ENCODE measurements around the gene C10orf71.

C10orf71 gene

GRCh38 chr10:49332768-49333167 is 33.8 kb downstream of the C10orf71 start:
- H3K9me3 Mint-ChIP-seq, result peaks cover 16% of the 10 kb centered on the region
- H3K4me3 Mint-ChIP-seq, result no peak overlapping the region
- CTCF ChIA-PET, result no interaction called here
- DNase-seq, result no peak
- peaks cover 13% of the 10 kb centered on the region for H3K4me1 Mint-ChIP-seq
- peaks cover 11% of the 10 kb centered on the region for H3K27me3 Mint-ChIP-seq
- H3K27ac Mint-ChIP-seq, result no peak overlapping the region
- peaks cover 7% of the 10 kb centered on the region for H3K36me3 Mint-ChIP-seq

GRCh38 chr10:49333192-49333591 is 34.2 kb downstream of the C10orf71 start:
- H3K4me1 Mint-ChIP-seq, result peaks cover 13% of the 10 kb centered on the region
- H3K9me3 Mint-ChIP-seq, result peaks cover 16% of the 10 kb centered on the region
- peaks cover 11% of the 10 kb centered on the region for H3K27me3 Mint-ChIP-seq
- peaks cover 7% of the 10 kb centered on the region for H3K36me3 Mint-ChIP-seq
- no peak for DNase-seq
- H3K27ac Mint-ChIP-seq, result no peak overlapping the region
- CTCF ChIA-PET, result no interaction called here
- no peak overlapping the region for H3K4me3 Mint-ChIP-seq

GRCh38 chr10:49334964-49335363 is 36.0 kb downstream of the C10orf71 start:
- Mint-ChIP-seq H3K4me3 (no peak overlapping the region), H3K27ac (peak overlapping the region; percentile 83)
- CTCF ChIA-PET, result no interaction called here

GRCh38 chr10:49335364-49335972 is 36.5 kb downstream of the C10orf71 start:
- CTCF ChIA-PET, result no interaction called here
- H3K27ac Mint-ChIP-seq, result peak overlapping the region; percentile 83

More at GRCh38 chr10:49334964-49335363, 36.0 kb downstream of the C10orf71 start:
- Mint-ChIP-seq H3K9me3 (peaks cover 16% of the 10 kb centered on the region), H3K4me1 (peaks cover 13% of the 10 kb centered on the region), H3K36me3 (peaks cover 7% of the 10 kb centered on the region), H3K27me3 (peaks cover 4% of the 10 kb centered on the region)
- no peak for DNase-seq

GRCh38 chr10:49338604-49339003 is 39.6 kb downstream of the C10orf71 start:
- Mint-ChIP-seq H3K36me3 (peaks cover 7% of the 10 kb centered on the region), H3K27me3 (peaks cover 6% of the 10 kb centered on the region), H3K4me1 (peaks cover 13% of the 10 kb centered on the region), H3K27ac (no peak overlapping the region), H3K9me3 (peaks cover 16% of the 10 kb centered on the region), H3K4me3 (no peak overlapping the region)
- no peak for DNase-seq
- CTCF ChIA-PET, result no interaction called here

More at GRCh38 chr10:49335364-49335972, 36.5 kb downstream of the C10orf71 start:
- Mint-ChIP-seq H3K36me3 (peaks cover 7% of the 10 kb centered on the region), H3K9me3 (peaks cover 16% of the 10 kb centered on the region), H3K4me1 (peaks cover 13% of the 10 kb centered on the region), H3K27me3 (no peaks in the 10 kb centered on the region), H3K4me3 (no peak overlapping the region)
- no peak for DNase-seq

- DNase-seq, result no peak
- CTCF ChIA-PET, result no interaction called here
- no peaks in the 10 kb centered on the region for H3K36me3 Mint-ChIP-seq
- peaks cover 6% of the 10 kb centered on the region for H3K27me3 Mint-ChIP-seq
- no peak overlapping the region for H3K4me3 Mint-ChIP-seq
- H3K27ac Mint-ChIP-seq, result no peak overlapping the region
- H3K4me1 Mint-ChIP-seq, result no peaks in the 10 kb centered on the region
- H3K9me3 Mint-ChIP-seq, result no peaks in the 10 kb centered on the region
Observed at GRCh38 chr10:49344840-49345239, 45.9 kb downstream of the C10orf71 start.

GRCh38 chr10:49347342-49347741 is 48.4 kb downstream of the C10orf71 start:
- peaks cover 12% of the 10 kb centered on the region for H3K27me3 Mint-ChIP-seq
- H3K4me3 Mint-ChIP-seq, result no peak overlapping the region
- H3K4me1 Mint-ChIP-seq, result no peaks in the 10 kb centered on the region

GRCh38 chr10:49347827-49348226 is 48.9 kb downstream of the C10orf71 start:
- no peaks in the 10 kb centered on the region for H3K36me3 Mint-ChIP-seq
- no peaks in the 10 kb centered on the region for H3K4me1 Mint-ChIP-seq
- CTCF ChIA-PET, result no interaction called here
- no peak for DNase-seq
- H3K9me3 Mint-ChIP-seq, result peaks cover 4% of the 10 kb centered on the region
- H3K4me3 Mint-ChIP-seq, result no peak overlapping the region
- H3K27ac Mint-ChIP-seq, result no peak overlapping the region
- peaks cover 10% of the 10 kb centered on the region for H3K27me3 Mint-ChIP-seq

More at GRCh38 chr10:49347342-49347741, 48.4 kb downstream of the C10orf71 start:
- H3K9me3 Mint-ChIP-seq, result peaks cover 4% of the 10 kb centered on the region
- no peaks in the 10 kb centered on the region for H3K36me3 Mint-ChIP-seq
- no peak for DNase-seq
- CTCF ChIA-PET, result no interaction called here
- H3K27ac Mint-ChIP-seq, result no peak overlapping the region

- peaks cover 6% of the 10 kb centered on the region for H3K27me3 Mint-ChIP-seq
- no peaks in the 10 kb centered on the region for H3K36me3 Mint-ChIP-seq
- no peak overlapping the region for H3K4me3 Mint-ChIP-seq
- H3K27ac Mint-ChIP-seq, result no peak overlapping the region
- CTCF ChIA-PET, result no interaction called here
- H3K9me3 Mint-ChIP-seq, result peaks cover 4% of the 10 kb centered on the region
- no peaks in the 10 kb centered on the region for H3K4me1 Mint-ChIP-seq
- DNase-seq, result no peak
Observed at GRCh38 chr10:49348593-49348992, 49.6 kb downstream of the C10orf71 start.

- Mint-ChIP-seq H3K36me3 (no peaks in the 10 kb centered on the region), H3K27ac (no peak overlapping the region), H3K9me3 (peaks cover 4% of the 10 kb centered on the region), H3K4me3 (no peak overlapping the region), H3K4me1 (no peaks in the 10 kb centered on the region), H3K27me3 (peaks cover 6% of the 10 kb centered on the region)
- DNase-seq, result no peak
- CTCF ChIA-PET, result no interaction called here
Observed at GRCh38 chr10:49349390-49349789, 50.4 kb downstream of the C10orf71 start.

GRCh38 chr10:49350138-49350537 is 51.2 kb downstream of the C10orf71 start:
- CTCF ChIA-PET, result no interaction called here
- peaks cover 4% of the 10 kb centered on the region for H3K9me3 Mint-ChIP-seq
- H3K36me3 Mint-ChIP-seq, result no peaks in the 10 kb centered on the region
- DNase-seq, result no peak
- no peak overlapping the region for H3K27ac Mint-ChIP-seq
- no peak overlapping the region for H3K4me3 Mint-ChIP-seq
- no peaks in the 10 kb centered on the region for H3K4me1 Mint-ChIP-seq
- H3K27me3 Mint-ChIP-seq, result peaks cover 6% of the 10 kb centered on the region

- CTCF ChIA-PET, result no interaction called here
- Mint-ChIP-seq H3K4me1 (no peaks in the 10 kb centered on the region), H3K27me3 (peaks cover 10% of the 10 kb centered on the region), H3K27ac (no peak overlapping the region), H3K36me3 (no peaks in the 10 kb centered on the region), H3K9me3 (peaks cover 4% of the 10 kb centered on the region), H3K4me3 (no peak overlapping the region)
- DNase-seq, result no peak
Observed at GRCh38 chr10:49350846-49351532, 52.0 kb downstream of the C10orf71 start.

- H3K27ac Mint-ChIP-seq, result no peak overlapping the region
- H3K36me3 Mint-ChIP-seq, result no peaks in the 10 kb centered on the region
- no peak for DNase-seq
- H3K9me3 Mint-ChIP-seq, result peaks cover 4% of the 10 kb centered on the region
- no peaks in the 10 kb centered on the region for H3K4me1 Mint-ChIP-seq
- no peak overlapping the region for H3K4me3 Mint-ChIP-seq
- CTCF ChIA-PET, result no interaction called here
- H3K27me3 Mint-ChIP-seq, result peaks cover 10% of the 10 kb centered on the region
Observed at GRCh38 chr10:49351669-49352068, 52.7 kb downstream of the C10orf71 start.

- Mint-ChIP-seq H3K27ac (no peak overlapping the region), H3K27me3 (peaks cover 10% of the 10 kb centered on the region), H3K4me3 (no peak overlapping the region), H3K4me1 (no peaks in the 10 kb centered on the region), H3K9me3 (peaks cover 4% of the 10 kb centered on the region), H3K36me3 (no peaks in the 10 kb centered on the region)
- no peak for DNase-seq
- CTCF ChIA-PET, result no interaction called here
Observed at GRCh38 chr10:49352323-49352722, 53.4 kb downstream of the C10orf71 start.
